ENCODE results near the gene FAM118B. TPM values are rescaled to one million over a fixed set of nuclear protein-coding genes. Genes with fewer than 3 reads are reported as not detected.
"Not testable (repeated sequence)": the region's sequence is repeated elsewhere in the genome, so short reads cannot be mapped to it uniquely, and the experiment has no call there.

FAM118B gene
- total RNA-seq, 1 experiment from 2014 or later: 40.0 TPM

GRCh38 chr11:126308271-126308671 is 96.7 kb downstream of the FAM118B start:
- TF ChIP-seq CTCF (conservative IDR thresholded peaks at IDR 0.05): no peak
- no peak overlapping the region for H3K23ac ChIP-seq (ENCODE audit: insufficient read length, low read depth, low read length)
- H3K56ac ChIP-seq (ENCODE audit: insufficient read length, low read depth, low read length): no peak overlapping the region
- no peak overlapping the region for H4K8ac ChIP-seq (replicated peaks; ENCODE audit: insufficient read length, low read depth, low read length)
- no peaks in the 10 kb centered on the region for H3K79me1 ChIP-seq (ENCODE audit: insufficient read depth, low read depth, low read length, poor library complexity, severe bottlenecking)
- WGBS (ENCODE audit: extremely low coverage, insufficient read length, low lambda C conversion rate): no CpG with 5 or more reads among the region's 4 CpGs
- H4K5ac ChIP-seq (ENCODE audit: insufficient read length, low read depth, low read length): no peak overlapping the region
- H2BK15ac ChIP-seq (ENCODE audit: low read depth, low read length): no peak overlapping the region
- no peak overlapping the region for H3K4me2 ChIP-seq (ENCODE audit: insufficient read depth, insufficient read length, low read length)
- no peaks in the 10 kb centered on the region for H3K27me3 ChIP-seq (ENCODE audit: insufficient read depth, low read length)
- Mint-ChIP-seq H3K27ac (no peak overlapping the region), H3K9me3 (no peaks in the 10 kb centered on the region), H3K36me3 (ENCODE audit: insufficient read depth in 1 of 3, low read depth in 3 of 3) (peaks cover 16 to 34% (median 31%) of the 10 kb centered on the region in 3 experiments; a peak in 6 of 7 replicates), H3K4me1 (peaks cover 9 to 14% of the 10 kb centered on the region in 2 experiments), H3K4me3 (no peak overlapping the region), H3K27me3 (ENCODE audit: low read depth) (no peaks in the 10 kb centered on the region)
- H2AFZ ChIP-seq (ENCODE audit: low read length): no peak overlapping the region
- H2BK120ac ChIP-seq (ENCODE audit: low read depth, low read length, poor library complexity, severe bottlenecking): no peak overlapping the region
- no peak overlapping the region for H4K91ac ChIP-seq (ENCODE audit: insufficient read length, low read depth, low read length)
- H3T11ph ChIP-seq (ENCODE audit: low read length): no peak overlapping the region
- no peak overlapping the region for H3K4ac ChIP-seq (ENCODE audit: low read depth, low read length)
- no peak overlapping the region for H3K27ac ChIP-seq (ENCODE audit: insufficient read length, low read depth, low read length)
- no peak overlapping the region for H3K9ac ChIP-seq (ENCODE audit: extremely low read depth, insufficient read length, low read length)
- H3K9me3 ChIP-seq (ENCODE audit: control insufficient read depth, low read depth, low read length): no peaks in the 10 kb centered on the region
- H2BK12ac ChIP-seq (ENCODE audit: insufficient read length, low read depth, low read length): no peak overlapping the region
- no peak overlapping the region for H3K18ac ChIP-seq (ENCODE audit: insufficient read length, low read depth, low read length)
- peaks cover 3% of the 10 kb centered on the region; the same call in 1 of the 2 replicates for H3K4me1 ChIP-seq (ENCODE audit: insufficient read depth, low read length)
- H3K79me2 ChIP-seq (ENCODE audit: insufficient read depth, low read length): no peaks in the 10 kb centered on the region
- no peak overlapping the region for H3K14ac ChIP-seq (ENCODE audit: insufficient read depth, low read length)
- no peak for DNase-seq
- no peaks in the 10 kb centered on the region for H4K20me1 ChIP-seq (ENCODE audit: control insufficient read depth, insufficient read depth, insufficient read length)
- no peak overlapping the region for H2AK5ac ChIP-seq (ENCODE audit: insufficient read length, low read length)
- peaks cover 5% of the 10 kb centered on the region for H3K23me2 ChIP-seq (ENCODE audit: insufficient read length, low read depth, low read length, poor library complexity, severe bottlenecking)
- no peak overlapping the region for H2BK5ac ChIP-seq (ENCODE audit: insufficient read length, low read length)
- no peak overlapping the region for H2BK20ac ChIP-seq (ENCODE audit: low read depth, low read length, poor library complexity, severe bottlenecking)

- not testable (repeated sequence) for H4K91ac ChIP-seq (ENCODE audit: insufficient read length, low read depth, low read length); DNase-seq; H2BK20ac ChIP-seq (ENCODE audit: low read depth, low read length, poor library complexity, severe bottlenecking); H3K4ac ChIP-seq (ENCODE audit: low read depth, low read length); H3K56ac ChIP-seq (ENCODE audit: insufficient read length, low read depth, low read length); H3K23me2 ChIP-seq (ENCODE audit: insufficient read length, low read depth, low read length, poor library complexity, severe bottlenecking); H2AK5ac ChIP-seq (ENCODE audit: insufficient read length, low read length); H3K4me3 Mint-ChIP-seq; H2AFZ ChIP-seq (ENCODE audit: low read length); H3K27ac ChIP-seq (ENCODE audit: insufficient read length, low read depth, low read length); H4K20me1 ChIP-seq (ENCODE audit: control insufficient read depth, insufficient read depth, insufficient read length); H2BK15ac ChIP-seq (ENCODE audit: low read depth, low read length); H3K9me3 Mint-ChIP-seq; H3K4me2 ChIP-seq (ENCODE audit: insufficient read depth, insufficient read length, low read length); H2BK12ac ChIP-seq (ENCODE audit: insufficient read length, low read depth, low read length); H3K4me1 ChIP-seq (ENCODE audit: insufficient read depth, low read length); H3K27me3 Mint-ChIP-seq (ENCODE audit: low read depth); H3K79me1 ChIP-seq (ENCODE audit: insufficient read depth, low read depth, low read length, poor library complexity, severe bottlenecking); H3T11ph ChIP-seq (ENCODE audit: low read length); H3K27me3 ChIP-seq (ENCODE audit: insufficient read depth, low read length); H3K23ac ChIP-seq (ENCODE audit: insufficient read length, low read depth, low read length); H3K27ac Mint-ChIP-seq; H3K9ac ChIP-seq (ENCODE audit: extremely low read depth, insufficient read length, low read length); H2BK120ac ChIP-seq (ENCODE audit: low read depth, low read length, poor library complexity, severe bottlenecking); H3K79me2 ChIP-seq (ENCODE audit: insufficient read depth, low read length); H4K5ac ChIP-seq (ENCODE audit: insufficient read length, low read depth, low read length); H2BK5ac ChIP-seq (ENCODE audit: insufficient read length, low read length); H3K9me3 ChIP-seq (ENCODE audit: control insufficient read depth, low read depth, low read length); H3K14ac ChIP-seq (ENCODE audit: insufficient read depth, low read length); H3K18ac ChIP-seq (ENCODE audit: insufficient read length, low read depth, low read length); H4K8ac ChIP-seq (replicated peaks; ENCODE audit: insufficient read length, low read depth, low read length)
- peaks cover 16 to 34% (median 28%) of the 10 kb centered on the region in 3 experiments; a peak in 6 of 7 replicates for H3K36me3 Mint-ChIP-seq (ENCODE audit: insufficient read depth in 1 of 3, low read depth in 3 of 3)
- H3K4me1 Mint-ChIP-seq: peaks cover 7 to 12% of the 10 kb centered on the region in 2 experiments
- no CpG with 5 or more reads among the region's 4 CpGs for WGBS (ENCODE audit: extremely low coverage, insufficient read length, low lambda C conversion rate)
Observed at GRCh38 chr11:126308771-126309170, 97.2 kb downstream of the FAM118B start.
